NCI-H1105 (cell line): ENCODE data around the gene RASGRP2.

ENCODE experiments used
- DNase-seq: peaks from one replicate; lab custom pipeline; 2025; lab: John Stamatoyannopoulos, UW

Gene RASGRP2

GRCh38 chr11:64739871-64740270 lies 4.1 kb downstream of the RASGRP2 start:
- no peak for DNase-seq

- no peak for DNase-seq
Measured at GRCh38 chr11:64736654-64737053, 7.3 kb downstream of the RASGRP2 start.

GRCh38 chr11:64735725-64736259 lies 8.2 kb downstream of the RASGRP2 start:
- no peak for DNase-seq

DNA sequence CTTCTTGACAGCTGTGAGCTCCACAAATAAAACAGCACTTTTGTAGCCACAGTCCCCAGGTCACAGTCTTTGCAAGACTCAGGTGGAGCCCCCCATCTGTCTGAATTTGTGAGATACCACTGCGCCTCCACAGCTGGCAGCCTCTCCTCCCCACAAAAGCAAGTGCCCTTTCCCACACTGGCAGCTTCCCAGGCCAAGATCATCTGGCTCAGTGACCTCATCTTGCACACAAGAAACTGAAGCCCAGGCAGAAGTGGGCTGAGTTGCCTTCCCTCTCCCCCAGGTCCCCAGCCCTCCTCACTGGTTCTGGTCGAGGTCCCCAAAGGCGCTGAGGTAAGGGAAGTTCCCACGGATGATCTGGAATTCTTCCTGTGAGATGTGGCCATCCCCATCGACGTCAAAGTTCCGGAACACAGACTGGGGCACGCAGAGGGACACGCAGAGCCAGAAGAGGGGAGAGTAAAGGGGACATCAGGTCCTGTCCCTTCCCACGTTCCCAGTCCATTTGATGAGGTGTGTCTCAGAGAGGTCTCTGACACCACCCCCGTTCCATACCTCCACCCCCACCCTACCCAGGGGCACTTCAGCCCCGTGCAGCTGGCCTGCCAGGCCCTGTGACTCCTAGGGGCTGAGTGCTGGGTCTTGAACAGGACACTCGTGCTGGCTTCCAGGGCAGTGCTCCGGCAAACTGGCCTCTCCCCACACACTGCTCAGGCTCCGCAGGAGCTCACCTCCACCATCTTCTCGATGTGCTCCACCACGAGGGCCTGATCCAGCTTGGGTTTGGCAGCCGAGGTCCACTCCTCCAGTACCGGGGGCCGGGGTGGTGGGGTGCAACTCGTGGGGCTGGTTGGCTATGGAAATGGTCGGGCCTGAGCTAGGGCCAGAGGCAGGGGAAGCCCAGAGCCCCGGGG lies 8.9 kb downstream of the RASGRP2 start:
- DNase-seq: no peak

- DNase-seq: no peak
Measured at GRCh38 chr11:64731601-64732000, 12.3 kb downstream of the RASGRP2 start.

GRCh38 chr11:64729851-64730382 lies 14.0 kb downstream of the RASGRP2 start:
- no peak for DNase-seq

GRCh38 chr11:64728757-64729365 lies 15.1 kb downstream of the RASGRP2 start:
- DNase-seq: no peak

DNA sequence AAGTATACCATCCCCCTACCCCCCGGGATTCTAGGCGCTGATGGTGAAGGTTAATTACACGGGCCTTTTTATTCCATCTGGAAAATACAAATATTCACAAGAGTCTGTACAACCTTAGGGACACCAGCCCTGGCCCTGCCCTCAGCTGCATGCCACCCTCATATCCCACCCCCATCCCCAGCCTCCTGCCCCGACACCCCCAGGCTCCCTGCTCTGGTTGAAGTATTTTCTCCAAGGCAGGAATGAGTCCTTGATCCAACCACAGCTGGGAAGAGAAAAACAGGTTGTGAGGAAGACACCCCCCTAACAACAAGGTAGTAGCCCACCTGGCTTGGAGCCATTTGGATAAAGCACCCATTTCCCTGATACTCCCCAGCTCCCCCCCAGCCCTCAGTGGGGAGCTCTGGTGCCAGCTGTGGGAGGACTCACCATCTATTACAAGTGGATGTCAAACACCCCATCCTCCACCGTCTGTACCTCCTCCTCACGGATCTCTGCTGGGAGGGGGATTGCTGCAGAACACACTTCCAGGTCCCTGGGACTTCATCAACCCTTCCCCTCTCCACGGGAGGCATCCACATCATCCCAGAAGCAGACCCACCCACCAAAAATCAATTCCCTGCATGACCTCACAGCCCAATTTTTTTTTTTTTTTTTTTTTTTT lies 16.9 kb downstream of the RASGRP2 start:
- DNase-seq: no peak

GRCh38 chr11:64726211-64726641 lies 17.7 kb downstream of the RASGRP2 start:
- no peak for DNase-seq

DNA sequence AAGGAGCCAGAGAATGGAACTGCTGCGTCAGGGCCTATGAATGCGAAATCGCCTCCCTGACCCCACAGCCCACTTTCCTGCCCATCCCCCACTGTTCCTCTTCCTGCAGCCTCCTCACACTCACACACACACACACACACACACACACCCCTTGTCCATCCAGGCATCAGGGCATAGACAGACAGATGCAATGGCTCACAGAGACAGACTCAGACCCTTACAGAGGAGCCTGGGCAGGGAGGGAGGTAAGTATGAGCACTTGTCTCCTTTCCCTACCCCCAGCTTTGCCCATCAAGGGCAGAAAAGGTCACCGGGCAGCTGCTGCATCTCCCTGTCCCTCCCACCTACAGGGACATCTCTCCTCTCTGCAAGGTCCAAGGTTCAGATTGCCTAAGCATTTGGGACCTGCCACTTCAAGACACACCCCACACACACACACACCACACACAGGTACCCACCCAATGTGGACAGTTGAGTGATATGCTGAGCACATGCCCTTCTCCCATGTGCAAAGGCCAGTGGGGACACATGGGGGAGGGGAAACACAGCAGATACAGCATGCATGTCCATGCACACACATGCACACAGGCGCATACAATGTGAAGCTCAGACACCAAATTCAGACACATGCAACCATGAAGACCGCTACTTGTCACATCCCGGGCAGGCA lies 18.9 kb downstream of the RASGRP2 start:
- DNase-seq: no peak

- DNase-seq: no peak
Measured at GRCh38 chr11:64723907-64724862, 19.8 kb downstream of the RASGRP2 start.

DNA sequence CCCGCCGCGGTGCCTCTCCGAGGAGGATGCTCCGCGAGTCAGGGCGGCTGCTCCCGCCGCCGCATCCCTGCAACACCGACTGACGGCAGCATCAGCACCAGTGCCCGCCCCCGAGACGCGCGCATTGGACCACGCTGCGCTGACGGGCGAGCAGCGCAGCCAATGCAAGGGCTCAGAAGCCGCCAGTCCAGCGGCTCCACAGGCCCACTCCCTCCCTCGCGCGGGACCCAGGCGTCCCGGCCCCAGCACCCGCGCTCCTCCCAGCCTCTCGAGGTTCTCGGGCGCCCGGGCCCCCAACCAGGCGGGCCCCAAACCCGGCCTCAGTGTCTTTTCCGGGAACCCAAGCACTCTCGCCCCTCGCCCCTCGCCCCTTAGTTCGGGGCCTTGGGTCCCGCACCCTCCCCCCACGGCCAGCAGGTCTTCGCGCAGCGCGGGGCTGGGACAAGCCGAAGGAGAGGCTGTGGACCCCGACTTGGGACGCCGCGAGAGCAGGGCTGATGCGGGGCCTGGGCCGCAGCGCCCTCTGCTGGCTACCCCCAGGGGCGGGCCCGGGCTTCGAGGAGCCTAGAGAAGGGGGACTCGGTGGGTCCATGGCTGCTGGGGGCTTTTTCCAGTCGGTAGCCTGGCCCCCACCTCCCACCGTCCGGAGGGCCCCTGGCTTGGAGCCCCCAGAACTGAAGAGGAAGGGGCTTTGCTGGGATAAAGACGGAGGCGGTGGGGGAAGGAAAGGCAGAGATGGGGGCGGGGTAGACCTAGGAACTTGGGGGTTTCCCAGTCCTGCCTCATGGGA lies 20.6 kb downstream of the RASGRP2 start, which contains the start of gene NRXN2:
NRXN2 (minus strand) TSS at position 81 of the 790 bp plus-strand sequence. CDS start 9,498 bp downstream, outside the sequence.
- DNase-seq: peak; percentile 88

DNA sequence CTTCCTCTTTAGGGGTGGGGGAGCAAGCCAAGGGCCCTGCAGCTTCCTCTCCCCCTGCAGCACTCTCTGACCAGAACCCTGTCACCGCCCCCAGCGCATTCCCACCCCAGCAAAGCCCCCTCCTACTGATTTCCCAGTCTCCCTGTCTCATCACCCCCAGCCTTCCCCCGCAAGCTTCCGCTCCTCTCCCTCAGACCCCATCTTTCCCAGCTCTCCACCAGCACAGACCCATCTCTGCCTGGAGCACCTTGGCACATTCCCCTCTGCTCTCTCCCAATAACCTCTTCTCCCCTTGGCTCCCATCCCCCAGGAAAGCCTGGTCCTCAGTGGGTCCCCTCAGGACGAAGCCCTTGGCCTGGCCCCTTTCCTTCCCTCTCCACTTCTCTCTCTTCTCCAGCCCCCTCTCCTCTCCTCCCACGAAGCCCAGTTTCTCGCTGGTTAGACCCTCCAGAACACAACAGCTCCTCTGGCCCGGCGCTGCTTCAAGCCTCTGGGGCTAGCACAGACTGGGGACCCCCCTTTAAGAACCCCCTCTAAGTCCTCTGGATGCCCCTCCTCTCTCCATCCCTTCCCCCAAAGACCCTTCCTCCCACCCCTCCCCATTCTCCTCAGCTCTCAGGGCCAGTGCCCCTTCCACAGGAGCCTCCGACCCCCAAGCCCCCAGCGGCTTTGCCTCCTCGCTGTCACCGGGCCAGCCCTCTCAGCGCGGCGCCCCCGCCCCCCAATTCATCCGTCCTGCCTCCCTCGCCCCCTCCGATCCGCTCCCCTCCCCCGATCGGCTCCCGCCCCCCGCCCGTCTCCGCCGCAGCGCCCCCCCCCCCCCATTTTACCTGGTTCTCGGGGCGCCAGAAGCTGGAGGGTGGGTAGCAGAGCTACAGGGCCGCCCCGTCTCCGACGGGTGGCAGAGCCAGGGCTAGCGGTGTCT lies 21.5 kb downstream of the RASGRP2 start:
- no peak for DNase-seq

- no peak for DNase-seq
Measured at GRCh38 chr11:64721359-64721699, 22.6 kb downstream of the RASGRP2 start.

DNA sequence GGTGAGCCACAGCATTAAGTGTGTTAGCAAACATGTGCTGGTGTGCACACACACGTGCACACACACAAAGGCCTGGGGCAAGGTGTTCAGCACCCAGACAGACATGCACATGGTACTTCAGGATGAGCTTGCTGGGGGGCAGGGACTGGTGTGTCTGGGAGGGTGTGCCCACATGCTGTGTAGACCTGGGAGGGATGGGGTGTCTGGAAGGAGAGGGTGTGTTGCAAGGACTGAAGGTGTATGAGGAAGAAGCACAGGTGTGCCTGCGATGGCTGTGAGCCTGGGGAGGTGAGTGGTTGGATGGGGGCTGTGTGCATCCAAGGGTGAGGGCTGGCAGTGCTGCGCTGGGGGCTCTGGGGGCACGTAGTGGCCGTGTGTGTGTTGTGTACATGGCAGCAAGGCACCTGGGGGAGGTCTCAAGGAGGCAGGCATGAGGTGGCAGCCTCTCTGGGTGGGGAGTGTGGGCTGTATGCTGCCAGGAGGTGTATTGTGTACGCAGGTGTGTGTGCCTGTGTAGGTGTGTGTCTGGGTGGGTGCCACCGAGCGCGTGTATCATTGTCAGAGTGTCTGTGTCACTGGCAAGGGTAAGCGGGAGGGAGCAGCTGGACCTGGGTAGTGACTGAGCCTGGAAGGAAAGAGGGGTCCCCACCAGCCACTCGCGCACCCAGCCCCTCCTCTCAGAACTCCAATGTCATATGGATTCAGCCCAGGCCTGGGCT lies 23.1 kb downstream of the RASGRP2 start:
- DNase-seq: no peak

- DNase-seq: no peak
Measured at GRCh38 chr11:64720167-64720566, 23.8 kb downstream of the RASGRP2 start.

DNA sequence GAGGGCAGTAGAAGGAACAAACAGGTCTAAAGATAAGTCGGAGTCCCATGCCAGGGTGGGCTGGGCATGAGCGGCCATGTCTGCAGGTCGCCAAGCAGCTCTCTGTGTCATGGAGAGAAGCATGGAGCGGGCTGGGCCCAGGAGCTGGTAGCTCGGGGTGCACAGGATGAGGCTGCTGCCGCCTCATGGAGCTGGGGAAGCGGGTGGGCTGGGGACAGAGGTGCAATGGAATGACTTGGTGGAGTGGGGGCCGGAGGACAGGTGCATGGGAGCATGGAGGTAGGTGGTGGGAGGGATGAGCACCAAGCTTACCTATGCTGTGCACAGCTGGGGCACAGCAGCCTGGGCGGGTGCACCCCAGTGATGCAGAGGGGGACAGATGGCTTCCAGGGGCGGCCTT lies 24.5 kb downstream of the RASGRP2 start:
- DNase-seq: no peak

- DNase-seq: no peak
Measured at GRCh38 chr11:64718780-64719124, 25.2 kb downstream of the RASGRP2 start.
